Measurements from ENCODE around the gene CRYBG1. TPM values are rescaled to one million over a fixed set of nuclear protein-coding genes. Genes with fewer than 3 reads are reported as not detected.
A peak's percentile ranks its signal among the peaks of the same experiment; 100 is the strongest.

CRYBG1 gene
- total RNA-seq, 2 experiments from 2014 or later = 59.2 TPM

GRCh38 chr6:106534004-106534403 is 173.5 kb downstream of the CRYBG1 start:
- no peaks in the 10 kb centered on the region for H3K9me3 Mint-ChIP-seq

GRCh38 chr6:106534564-106534982 is 174.1 kb downstream of the CRYBG1 start:
- peak overlapping the region; percentile 83 for H3K27ac Mint-ChIP-seq
- H3K27me3 Mint-ChIP-seq = no peaks in the 10 kb centered on the region
- H3K4me3 Mint-ChIP-seq = peak overlapping the region; percentile 10
- no peaks in the 10 kb centered on the region for H3K9me3 Mint-ChIP-seq
- ChIA-PET CTCF (interaction anchor here (1.1 to 2.2 kb wide), 7 partner anchors 11 to 90 kb away, joined by 3 to 14 read pairs (median 5); no protein-coding TSS in a partner anchor), POLR2A (interaction anchor here (0.8 to 7.2 kb wide), 9 partner anchors 9 to 38 kb away, joined by 3 to 123 read pairs (median 6); no protein-coding TSS in a partner anchor)
- no peak for DNase-seq
- peaks cover 89% of the 10 kb centered on the region for H3K36me3 Mint-ChIP-seq (ENCODE audit: low read depth)
- H3K4me1 Mint-ChIP-seq = peaks cover 88% of the 10 kb centered on the region

More at GRCh38 chr6:106534004-106534403, 173.5 kb downstream of the CRYBG1 start:
- peak overlapping the region; percentile 83 for H3K27ac Mint-ChIP-seq
- DNase-seq = no peak
- CTCF ChIA-PET = interaction anchor here (1.1 to 2.2 kb wide), 7 partner anchors 11 to 89 kb away, joined by 3 to 14 read pairs (median 5); no protein-coding TSS in a partner anchor
- peaks cover 89% of the 10 kb centered on the region for H3K4me1 Mint-ChIP-seq
- H3K36me3 Mint-ChIP-seq (ENCODE audit: low read depth) = peaks cover 89% of the 10 kb centered on the region
- no peaks in the 10 kb centered on the region for H3K27me3 Mint-ChIP-seq
- H3K4me3 Mint-ChIP-seq = peak overlapping the region; percentile 10
- POLR2A ChIA-PET = interaction anchor here (0.7 to 7.2 kb wide), 10 partner anchors 8 to 39 kb away, joined by 3 to 123 read pairs (median 6); no protein-coding TSS in a partner anchor

- H3K4me1 Mint-ChIP-seq = peaks cover 87% of the 10 kb centered on the region
- no peak for DNase-seq
- H3K36me3 Mint-ChIP-seq (ENCODE audit: low read depth) = peaks cover 89% of the 10 kb centered on the region
- H3K4me3 Mint-ChIP-seq = no peak overlapping the region
- POLR2A ChIA-PET = interaction anchor here (1.1 to 7.2 kb wide), 8 partner anchors 9 to 38 kb away, joined by 3 to 123 read pairs (median 6); no protein-coding TSS in a partner anchor
- H3K27me3 Mint-ChIP-seq = no peaks in the 10 kb centered on the region
- no peaks in the 10 kb centered on the region for H3K9me3 Mint-ChIP-seq
- CTCF ChIA-PET = interaction anchor here (1.1 to 2.2 kb wide), 7 partner anchors 12 to 90 kb away, joined by 3 to 14 read pairs (median 5); no protein-coding TSS in a partner anchor
- peak overlapping the region; percentile 83 for H3K27ac Mint-ChIP-seq
Measured at GRCh38 chr6:106535012-106535411, 174.5 kb downstream of the CRYBG1 start.

GRCh38 chr6:106536357-106536756 is 175.8 kb downstream of the CRYBG1 start:
- POLR2A ChIA-PET = interaction anchor here (1.4 to 6.3 kb wide), 4 partner anchors 9 to 24 kb away, joined by 4 to 67 read pairs (median 35); no protein-coding TSS in a partner anchor
- Mint-ChIP-seq H3K36me3 (ENCODE audit: low read depth) (peaks cover 88% of the 10 kb centered on the region), H3K4me3 (no peak overlapping the region), H3K4me1 (peaks cover 79% of the 10 kb centered on the region), H3K27ac (no peak overlapping the region), H3K27me3 (no peaks in the 10 kb centered on the region), H3K9me3 (no peaks in the 10 kb centered on the region)
- CTCF ChIA-PET = interaction anchor here (0.8 to 5.2 kb wide), 2 partner anchors 9 to 25 kb away, joined by 3 to 44 read pairs; no protein-coding TSS in a partner anchor
- no peak for DNase-seq

GRCh38 chr6:106536851-106537250 is 176.3 kb downstream of the CRYBG1 start:
- H3K9me3 Mint-ChIP-seq = no peaks in the 10 kb centered on the region
- no peak overlapping the region for H3K4me3 Mint-ChIP-seq
- no peak for DNase-seq
- CTCF ChIA-PET = interaction anchor here (0.8 to 5.2 kb wide), 3 partner anchors 9 to 92 kb away, joined by 3 to 44 read pairs (median 9); no protein-coding TSS in a partner anchor
- H3K27ac Mint-ChIP-seq = peak overlapping the region; percentile 44
- H3K27me3 Mint-ChIP-seq = no peaks in the 10 kb centered on the region
- peaks cover 74% of the 10 kb centered on the region for H3K4me1 Mint-ChIP-seq
- H3K36me3 Mint-ChIP-seq (ENCODE audit: low read depth) = peaks cover 87% of the 10 kb centered on the region
- POLR2A ChIA-PET = interaction anchor here (1.4 to 6.3 kb wide), 4 partner anchors 9 to 24 kb away, joined by 4 to 67 read pairs (median 35); no protein-coding TSS in a partner anchor

- ChIA-PET POLR2A (interaction anchor here (1.4 to 6.3 kb wide), 4 partner anchors 8 to 25 kb away, joined by 4 to 67 read pairs (median 35); no protein-coding TSS in a partner anchor), CTCF (interaction anchor here (2.7 to 5.2 kb wide), 2 partner anchors 26 to 93 kb away, joined by 9 to 44 read pairs; no protein-coding TSS in a partner anchor)
- Mint-ChIP-seq H3K27ac (peak overlapping the region; percentile 44), H3K9me3 (no peaks in the 10 kb centered on the region), H3K4me1 (peaks cover 68% of the 10 kb centered on the region), H3K27me3 (no peaks in the 10 kb centered on the region), H3K4me3 (no peak overlapping the region), H3K36me3 (ENCODE audit: low read depth) (peaks cover 83% of the 10 kb centered on the region)
- DNase-seq = no peak
Measured at GRCh38 chr6:106537662-106538061, 177.1 kb downstream of the CRYBG1 start.

GRCh38 chr6:106538145-106538544 is 177.6 kb downstream of the CRYBG1 start:
- Mint-ChIP-seq H3K27ac (peak overlapping the region; percentile 44), H3K4me3 (no peak overlapping the region), H3K9me3 (no peaks in the 10 kb centered on the region), H3K36me3 (ENCODE audit: low read depth) (peaks cover 81% of the 10 kb centered on the region), H3K4me1 (peaks cover 63% of the 10 kb centered on the region), H3K27me3 (no peaks in the 10 kb centered on the region)
- CTCF ChIA-PET = interaction anchor here (1.0 to 5.2 kb wide), 4 partner anchors 12 to 93 kb away, joined by 3 to 44 read pairs (median 12); no protein-coding TSS in a partner anchor
- DNase-seq = no peak
- POLR2A ChIA-PET = interaction anchor here (1.0 to 6.3 kb wide), 5 partner anchors 12 to 90 kb away, joined by 3 to 67 read pairs (median 13); no protein-coding TSS in a partner anchor

GRCh38 chr6:106539936-106540335 is 179.4 kb downstream of the CRYBG1 start:
- no peak overlapping the region for H3K27ac Mint-ChIP-seq

GRCh38 chr6:106540432-106540831 is 179.9 kb downstream of the CRYBG1 start:
- H3K36me3 Mint-ChIP-seq (ENCODE audit: low read depth) = peaks cover 81% of the 10 kb centered on the region
- no peaks in the 10 kb centered on the region for H3K9me3 Mint-ChIP-seq
- DNase-seq = no peak
- POLR2A ChIA-PET = interaction anchor here (0.7 to 6.3 kb wide), 7 partner anchors 11 to 31 kb away, joined by 3 to 67 read pairs (median 4); no protein-coding TSS in a partner anchor
- H3K27ac Mint-ChIP-seq = no peak overlapping the region
- CTCF ChIA-PET = interaction anchor here (0.6 to 5.2 kb wide), 5 partner anchors 16 to 34 kb away, joined by 3 to 44 read pairs (median 4); no protein-coding TSS in a partner anchor
- H3K4me1 Mint-ChIP-seq = peaks cover 44% of the 10 kb centered on the region
- H3K27me3 Mint-ChIP-seq = no peaks in the 10 kb centered on the region
- no peak overlapping the region for H3K4me3 Mint-ChIP-seq

More at GRCh38 chr6:106539936-106540335, 179.4 kb downstream of the CRYBG1 start:
- no peaks in the 10 kb centered on the region for H3K27me3 Mint-ChIP-seq
- no peaks in the 10 kb centered on the region for H3K9me3 Mint-ChIP-seq
- H3K4me1 Mint-ChIP-seq = peaks cover 48% of the 10 kb centered on the region
- peaks cover 81% of the 10 kb centered on the region for H3K36me3 Mint-ChIP-seq (ENCODE audit: low read depth)
- H3K4me3 Mint-ChIP-seq = no peak overlapping the region
- CTCF ChIA-PET = interaction anchor here (1.0 to 5.2 kb wide), 4 partner anchors 17 to 201 kb away, joined by 3 to 44 read pairs (median 9); no protein-coding TSS in a partner anchor
- POLR2A ChIA-PET = interaction anchor here (0.7 to 6.3 kb wide), 8 partner anchors 10 to 30 kb away, joined by 3 to 67 read pairs (median 4); no protein-coding TSS in a partner anchor
- DNase-seq = no peak

- no peak overlapping the region for H3K27ac Mint-ChIP-seq
- POLR2A ChIA-PET = interaction anchor here (1.1 to 6.3 kb wide), 5 partner anchors 11 to 28 kb away, joined by 3 to 67 read pairs (median 10); no protein-coding TSS in a partner anchor
- no peak overlapping the region for H3K4me3 Mint-ChIP-seq
- CTCF ChIA-PET = interaction anchor here (0.6 to 5.2 kb wide), 4 partner anchors 20 to 35 kb away, joined by 3 to 44 read pairs (median 10); no protein-coding TSS in a partner anchor
- DNase-seq = no peak
- H3K27me3 Mint-ChIP-seq = no peaks in the 10 kb centered on the region
- H3K4me1 Mint-ChIP-seq = peaks cover 44% of the 10 kb centered on the region
- H3K36me3 Mint-ChIP-seq (ENCODE audit: low read depth) = peaks cover 83% of the 10 kb centered on the region
- no peaks in the 10 kb centered on the region for H3K9me3 Mint-ChIP-seq
Measured at GRCh38 chr6:106540907-106541306, 180.4 kb downstream of the CRYBG1 start.

DNA sequence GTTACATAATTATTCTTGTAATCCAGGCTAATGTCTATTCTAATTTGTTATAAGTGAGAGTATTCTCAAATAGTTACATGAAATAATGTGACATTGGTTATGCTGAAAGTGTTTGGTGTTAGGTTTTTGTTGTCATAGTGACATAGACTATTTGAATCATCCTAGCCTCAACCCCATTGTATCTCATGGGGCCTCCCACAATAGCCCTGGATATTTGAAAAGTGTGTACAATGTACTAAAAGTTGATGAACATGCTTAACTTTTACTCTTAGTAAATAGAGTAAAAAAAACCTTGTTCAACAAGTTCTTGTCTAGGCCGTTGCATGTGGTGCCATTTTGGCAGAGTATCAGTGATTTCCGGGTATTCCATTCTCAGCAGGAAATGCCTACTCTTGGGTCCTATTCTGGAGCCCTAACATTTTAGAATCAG is 185.8 kb downstream of the CRYBG1 start:
- H3K36me3 Mint-ChIP-seq (ENCODE audit: low read depth) = peaks cover 78% of the 10 kb centered on the region
- peak overlapping the region; percentile 44 for H3K27ac Mint-ChIP-seq
- H3K9me3 Mint-ChIP-seq = peaks cover 3% of the 10 kb centered on the region
- CTCF ChIA-PET = interaction anchor here (1.0 to 1.3 kb wide), 2 partner anchors 9 to 33 kb away, joined by 3 read pairs; no protein-coding TSS in a partner anchor
- DNase-seq = no peak
- no peak overlapping the region for H3K4me3 Mint-ChIP-seq
- H3K4me1 Mint-ChIP-seq = peaks cover 26% of the 10 kb centered on the region
- POLR2A ChIA-PET = interaction anchor here (0.6 to 2.3 kb wide), 3 partner anchors 12 to 34 kb away, joined by 3 to 13 read pairs (median 5); no protein-coding TSS in a partner anchor
- H3K27me3 Mint-ChIP-seq = no peaks in the 10 kb centered on the region

GRCh38 chr6:106546691-106547414 is 186.3 kb downstream of the CRYBG1 start:
- ChIA-PET POLR2A (interaction anchor here (0.6 to 2.3 kb wide), 3 partner anchors 13 to 35 kb away, joined by 3 to 13 read pairs (median 5); no protein-coding TSS in a partner anchor), CTCF (interaction anchor here (0.6 to 1.3 kb wide), 2 partner anchors 20 to 34 kb away, joined by 3 to 4 read pairs; no protein-coding TSS in a partner anchor)
- Mint-ChIP-seq H3K27me3 (no peaks in the 10 kb centered on the region), H3K4me3 (no peak overlapping the region), H3K9me3 (peaks cover 3% of the 10 kb centered on the region), H3K27ac (peak overlapping the region; percentile 44), H3K4me1 (peaks cover 30% of the 10 kb centered on the region), H3K36me3 (ENCODE audit: low read depth) (peaks cover 79% of the 10 kb centered on the region)
- DNase-seq = no peak

Measured in activated CD4-positive, alpha-beta memory T cell treated with anti-CD3 and anti-CD28 coated beads, Interleukin-2, amount 10 ng/mL, durations not matched to agents 7 days and 5 days (primary cell).